ENCODE data around the gene NUP35.
"Not testable (repeated sequence)": the region's sequence is repeated elsewhere in the genome, so short reads cannot be mapped to it uniquely, and the experiment has no call there.

Gene NUP35

GRCh38 chr2:183126635-183127034 lies 2.4 kb downstream of the NUP35 start:
- no peak overlapping the region for H3K4me3 ChIP-seq (ENCODE audit: severe bottlenecking)
- peaks cover 41% of the 10 kb centered on the region for H3K36me3 ChIP-seq (ENCODE audit: low read depth)
- no peaks in the 10 kb centered on the region for H3K9me3 ChIP-seq (ENCODE audit: severe bottlenecking)
- TF ChIP-seq CTCF (IDR thresholded peaks at IDR 0.05; ENCODE audit: poor library complexity, severe bottlenecking): no peak
- no peak overlapping the region for H3K27ac ChIP-seq (ENCODE audit: poor library complexity, severe bottlenecking)
- H3K27me3 ChIP-seq (ENCODE audit: insufficient read depth, poor library complexity, severe bottlenecking): no peaks in the 10 kb centered on the region
- H3K4me1 ChIP-seq (ENCODE audit: insufficient read depth, poor library complexity, severe bottlenecking): peaks cover 21% of the 10 kb centered on the region
- DNase-seq (ENCODE audit: low spot score) (no peak), ATAC-seq (ENCODE audit: low read depth) (no peak)

GRCh38 chr2:183134016-183134415 lies 9.8 kb downstream of the NUP35 start:
- TF ChIP-seq CTCF (IDR thresholded peaks at IDR 0.05; ENCODE audit: poor library complexity, severe bottlenecking): no peak

GRCh38 chr2:183148955-183149354 lies 24.7 kb downstream of the NUP35 start:
- Histone ChIP-seq H3K4me1 (ENCODE audit: insufficient read depth, poor library complexity, severe bottlenecking) (no peaks in the 10 kb centered on the region), H3K4me3 (ENCODE audit: severe bottlenecking) (no peak overlapping the region), H3K27ac (ENCODE audit: poor library complexity, severe bottlenecking) (no peak overlapping the region), H3K27me3 (ENCODE audit: insufficient read depth, poor library complexity, severe bottlenecking) (no peaks in the 10 kb centered on the region), H3K9me3 (ENCODE audit: severe bottlenecking) (peaks cover 5% of the 10 kb centered on the region), H3K36me3 (ENCODE audit: low read depth) (peaks cover 55% of the 10 kb centered on the region)
- DNase-seq (ENCODE audit: low spot score) (no peak), ATAC-seq (ENCODE audit: low read depth) (no peak)
- no peak for TF ChIP-seq CTCF (IDR thresholded peaks at IDR 0.05; ENCODE audit: poor library complexity, severe bottlenecking)

More at GRCh38 chr2:183134016-183134415, 9.8 kb downstream of the NUP35 start:
- DNase-seq (ENCODE audit: low spot score): no peak
- H3K27ac ChIP-seq (ENCODE audit: poor library complexity, severe bottlenecking): no peak overlapping the region
- no peaks in the 10 kb centered on the region for H3K27me3 ChIP-seq (ENCODE audit: insufficient read depth, poor library complexity, severe bottlenecking)
- no peaks in the 10 kb centered on the region for H3K9me3 ChIP-seq (ENCODE audit: severe bottlenecking)
- H3K36me3 ChIP-seq (ENCODE audit: low read depth): peaks cover 54% of the 10 kb centered on the region
- no peak overlapping the region for H3K4me3 ChIP-seq (ENCODE audit: severe bottlenecking)
- H3K4me1 ChIP-seq (ENCODE audit: insufficient read depth, poor library complexity, severe bottlenecking): peaks cover 5% of the 10 kb centered on the region
- ATAC-seq (ENCODE audit: low read depth): no peak

- Histone ChIP-seq H3K27me3 (ENCODE audit: insufficient read depth, poor library complexity, severe bottlenecking) (no peaks in the 10 kb centered on the region), H3K4me3 (ENCODE audit: severe bottlenecking) (no peak overlapping the region), H3K9me3 (ENCODE audit: severe bottlenecking) (peaks cover 4% of the 10 kb centered on the region), H3K36me3 (ENCODE audit: low read depth) (peaks cover 49% of the 10 kb centered on the region), H3K27ac (ENCODE audit: poor library complexity, severe bottlenecking) (no peak overlapping the region), H3K4me1 (ENCODE audit: insufficient read depth, poor library complexity, severe bottlenecking) (no peaks in the 10 kb centered on the region)
- no peak for DNase-seq (ENCODE audit: low spot score)
- TF ChIP-seq CTCF (IDR thresholded peaks at IDR 0.05; ENCODE audit: poor library complexity, severe bottlenecking): no peak
- no peak for ATAC-seq (ENCODE audit: low read depth)
Measured at GRCh38 chr2:183149489-183149888, 25.2 kb downstream of the NUP35 start.

- H3K27ac ChIP-seq (ENCODE audit: poor library complexity, severe bottlenecking); H3K4me1 ChIP-seq (ENCODE audit: insufficient read depth, poor library complexity, severe bottlenecking); H3K4me3 ChIP-seq (ENCODE audit: severe bottlenecking); H3K9me3 ChIP-seq (ENCODE audit: severe bottlenecking); ATAC-seq (ENCODE audit: low read depth); H3K27me3 ChIP-seq (ENCODE audit: insufficient read depth, poor library complexity, severe bottlenecking); DNase-seq (ENCODE audit: low spot score): not testable (repeated sequence)
- H3K36me3 ChIP-seq (ENCODE audit: low read depth): peaks cover 52% of the 10 kb centered on the region
Measured at GRCh38 chr2:183152280-183152679, 28.0 kb downstream of the NUP35 start.
